Activated CD8-positive, alpha-beta T cell treated with anti-CD3 and anti-CD28 coated beads, Interleukin-2, amount 10 ng/mL, durations not matched to agents 7 days and 5 days (primary cell): ENCODE results near the gene TRAPPC3L. TPM values are rescaled to one million over a fixed set of nuclear protein-coding genes. Genes with fewer than 3 reads are reported as not detected.

Source experiments
- ATAC-seq: fragments of 150-1000 bp; cut with Tn5 transposase; one replicate; pipeline ENCODE4 v1.10.0; 2021; ENCODE audit warnings: moderate library complexity
- CTCF ChIA-PET: fragments of 350-600 bp; sonication (Branson Sonifier 250); formaldehyde crosslinking; loops from one replicate; lab custom pipeline; 2021; ENCODE audit warnings: antibody characterized with exemption; lab: Charles Lee
- POLR2A ChIA-PET: fragments of 350-600 bp; sonication (Branson Sonifier 250); formaldehyde crosslinking; loops from one replicate; lab custom pipeline; 2021; ENCODE audit warnings: antibody characterized with exemption; lab: Charles Lee
- DNase-seq: peaks from one replicate; pipeline ENCODE4 v3.0.0-alpha.2; 2020
- H3K27ac Mint-ChIP-seq: one replicate; pipeline ENCODE4 v1.8.0; 2021; ENCODE audit warnings: mild to moderate bottlenecking, mixed read lengths
- H3K27me3 Mint-ChIP-seq: one replicate; pipeline ENCODE4 v1.8.0; 2021; ENCODE audit warnings: low read depth, mixed read lengths
- H3K36me3 Mint-ChIP-seq: one replicate; pipeline ENCODE4 v1.8.0; 2021; ENCODE audit warnings: low read depth, mixed read lengths
- H3K4me1 Mint-ChIP-seq: one replicate; pipeline ENCODE4 v1.8.0; 2021; ENCODE audit warnings: low read depth, mixed read lengths
- H3K4me3 Mint-ChIP-seq: one replicate; pipeline ENCODE4 v1.8.0; 2021; ENCODE audit warnings: mild to moderate bottlenecking, mixed read lengths
- H3K9me3 Mint-ChIP-seq: one replicate; pipeline ENCODE4 v1.8.0; 2022; ENCODE audit warnings: mixed read lengths; ENCODE audit not compliant: insufficient read depth
- total RNA-seq, 2 experiments: library from RNA; stranded (reverse); gene quantifications; one replicate each; pipeline ENCODE4 v1.2.3, GENCODE V29; 2021

Gene TRAPPC3L
- total RNA-seq, 2 experiments from 2014 or later = not detected

- ChIA-PET CTCF (interaction anchor here (0.8 to 2.3 kb wide), 2 partner anchors 34 to 290 kb away, joined by 4 to 9 read pairs; partner anchors contain the start of gene TSPYL1), POLR2A (no interaction called here)
- peaks cover 37% of the 10 kb centered on the region for H3K4me1 Mint-ChIP-seq
- DNase-seq (no peak), ATAC-seq (no peak)
- no peaks in the 10 kb centered on the region for H3K9me3 Mint-ChIP-seq
- peaks cover 6% of the 10 kb centered on the region for H3K36me3 Mint-ChIP-seq
- no peak overlapping the region for H3K4me3 Mint-ChIP-seq
- H3K27ac Mint-ChIP-seq = no peak overlapping the region
- H3K27me3 Mint-ChIP-seq = peaks cover 6% of the 10 kb centered on the region
Observed at GRCh38 chr6:116568821-116569755, 23.6 kb upstream of the TRAPPC3L start.

- POLR2A ChIA-PET = no interaction called here
- no peak for DNase-seq
- H3K4me1 Mint-ChIP-seq = peaks cover 30% of the 10 kb centered on the region
- ATAC-seq = no peak
- H3K4me3 Mint-ChIP-seq = no peak overlapping the region
- peaks cover 4% of the 10 kb centered on the region for H3K36me3 Mint-ChIP-seq
- peaks cover 10% of the 10 kb centered on the region for H3K27me3 Mint-ChIP-seq
- CTCF ChIA-PET = no interaction called here
- H3K9me3 Mint-ChIP-seq = no peaks in the 10 kb centered on the region
- no peak overlapping the region for H3K27ac Mint-ChIP-seq
Observed at GRCh38 chr6:116568111-116568510, 22.6 kb upstream of the TRAPPC3L start.

DNA sequence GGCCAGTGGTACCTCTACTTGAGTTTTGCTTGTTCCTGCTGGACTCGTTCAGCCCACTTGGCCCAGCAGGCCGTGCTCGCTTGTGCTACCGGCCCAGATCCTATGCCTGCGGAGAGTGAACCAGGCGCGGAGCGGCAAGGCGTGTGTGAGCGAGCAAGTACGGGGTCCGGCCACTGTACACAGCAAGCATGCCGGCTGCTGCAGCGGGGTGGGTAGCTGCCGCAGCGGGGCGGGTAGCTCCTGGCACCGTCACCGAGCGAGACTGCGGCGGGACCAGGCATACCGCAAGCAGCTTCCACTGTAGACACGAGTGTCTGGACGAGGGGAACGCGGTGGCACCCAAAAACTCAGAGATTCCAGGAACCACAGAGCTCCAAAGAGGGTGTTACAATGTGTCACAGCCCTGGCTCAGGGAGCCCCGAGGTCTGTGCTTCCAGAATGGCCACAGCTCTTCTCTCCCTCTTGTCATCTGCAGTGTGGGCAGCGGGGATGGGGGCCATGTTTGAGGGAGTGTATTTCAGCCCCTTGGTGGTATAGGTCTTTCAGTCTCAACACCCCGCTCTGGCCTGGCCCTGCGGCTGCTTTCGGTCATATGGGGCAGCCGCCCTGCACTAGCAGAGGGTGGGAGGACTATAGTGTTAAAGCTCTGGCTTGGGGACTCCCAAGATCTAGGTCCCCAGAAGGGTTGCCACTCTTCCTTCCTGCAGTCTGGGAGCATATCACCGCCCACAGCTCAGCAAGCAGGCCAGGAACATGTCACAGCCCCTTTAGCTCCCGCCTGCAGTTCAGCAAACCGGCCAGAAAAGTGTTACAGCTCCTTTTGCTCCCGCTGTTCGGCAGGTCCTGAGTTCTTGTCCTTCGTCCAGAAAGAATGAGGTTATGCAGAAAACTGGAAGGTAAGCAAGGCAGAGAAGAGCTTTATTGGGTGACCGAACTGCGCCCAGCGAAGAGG is 19.7 kb upstream of the TRAPPC3L start:
- ChIA-PET CTCF (interaction anchor here (0.7 to 2.6 kb wide), 3 partner anchors 278 to 347 kb away, joined by 4 to 13 read pairs (median 8); no protein-coding TSS in a partner anchor), POLR2A (interaction anchor here (0.7 kb wide), 1 partner anchor 16 kb away, joined by 5 read pairs; no protein-coding TSS in a partner anchor)
- no peak for DNase-seq
- Mint-ChIP-seq H3K4me3 (peak overlapping the region; percentile 9), H3K36me3 (no peaks in the 10 kb centered on the region), H3K9me3 (no peaks in the 10 kb centered on the region), H3K27me3 (peaks cover 20% of the 10 kb centered on the region), H3K4me1 (peaks cover 21% of the 10 kb centered on the region), H3K27ac (no peak overlapping the region)
- ATAC-seq = peak; percentile 60

- Mint-ChIP-seq H3K4me3 (no peak overlapping the region), H3K9me3 (no peaks in the 10 kb centered on the region), H3K27me3 (peaks cover 20% of the 10 kb centered on the region), H3K27ac (no peak overlapping the region), H3K4me1 (peaks cover 14% of the 10 kb centered on the region), H3K36me3 (no peaks in the 10 kb centered on the region)
- ChIA-PET CTCF (interaction anchor here (1.9 to 2.6 kb wide), 3 partner anchors 277 to 296 kb away, joined by 8 to 13 read pairs (median 10); no protein-coding TSS in a partner anchor), POLR2A (interaction anchor here (0.6 to 1.1 kb wide), 3 partner anchors 9 to 285 kb away, joined by 3 to 6 read pairs (median 3); no protein-coding TSS in a partner anchor)
- ATAC-seq = no peak
- no peak for DNase-seq
Observed at GRCh38 chr6:116564311-116564710, 18.8 kb upstream of the TRAPPC3L start.

- Mint-ChIP-seq H3K4me1 (peaks cover 9% of the 10 kb centered on the region), H3K27me3 (peaks cover 20% of the 10 kb centered on the region), H3K27ac (no peak overlapping the region), H3K36me3 (no peaks in the 10 kb centered on the region), H3K4me3 (no peak overlapping the region), H3K9me3 (no peaks in the 10 kb centered on the region)
- CTCF ChIA-PET = interaction anchor here (0.7 to 2.6 kb wide), 6 partner anchors 9 to 295 kb away, joined by 3 to 10 read pairs (median 4); no protein-coding TSS in a partner anchor
- DNase-seq (no peak), ATAC-seq (no peak)
- POLR2A ChIA-PET = interaction anchor here (0.6 to 1.1 kb wide), 3 partner anchors 8 to 285 kb away, joined by 3 to 6 read pairs (median 3); no protein-coding TSS in a partner anchor
Observed at GRCh38 chr6:116563830-116564229, 18.3 kb upstream of the TRAPPC3L start.

- Mint-ChIP-seq H3K4me1 (peaks cover 8% of the 10 kb centered on the region), H3K27me3 (peaks cover 20% of the 10 kb centered on the region), H3K4me3 (no peak overlapping the region), H3K27ac (no peak overlapping the region), H3K36me3 (no peaks in the 10 kb centered on the region), H3K9me3 (no peaks in the 10 kb centered on the region)
- DNase-seq (no peak), ATAC-seq (no peak)
- CTCF ChIA-PET = interaction anchor here (0.6 to 1.9 kb wide), 9 partner anchors 9 to 275 kb away, joined by 3 to 10 read pairs (median 5); partner anchors contain the start of gene CALHM4
- POLR2A ChIA-PET = interaction anchor here (1.2 kb wide), 1 partner anchor 9 kb away, joined by 5 read pairs; the partner anchor contains the start of gene RWDD1
Observed at GRCh38 chr6:116562614-116563013, 17.1 kb upstream of the TRAPPC3L start.

GRCh38 chr6:116562019-116562403 is 16.5 kb upstream of the TRAPPC3L start:
- H3K9me3 Mint-ChIP-seq = no peaks in the 10 kb centered on the region
- H3K4me3 Mint-ChIP-seq = no peak overlapping the region
- no peaks in the 10 kb centered on the region for H3K36me3 Mint-ChIP-seq
- peaks cover 8% of the 10 kb centered on the region for H3K4me1 Mint-ChIP-seq
- ATAC-seq (no peak), DNase-seq (no peak)
- ChIA-PET CTCF (interaction anchor here (0.7 to 1.8 kb wide), 6 partner anchors 8 to 169 kb away, joined by 3 to 7 read pairs (median 5); partner anchors contain the start of gene CALHM4), POLR2A (interaction anchor here (1.2 kb wide), 1 partner anchor 10 kb away, joined by 5 read pairs; the partner anchor contains the start of gene RWDD1)
- peaks cover 19% of the 10 kb centered on the region for H3K27me3 Mint-ChIP-seq
- no peak overlapping the region for H3K27ac Mint-ChIP-seq

DNA sequence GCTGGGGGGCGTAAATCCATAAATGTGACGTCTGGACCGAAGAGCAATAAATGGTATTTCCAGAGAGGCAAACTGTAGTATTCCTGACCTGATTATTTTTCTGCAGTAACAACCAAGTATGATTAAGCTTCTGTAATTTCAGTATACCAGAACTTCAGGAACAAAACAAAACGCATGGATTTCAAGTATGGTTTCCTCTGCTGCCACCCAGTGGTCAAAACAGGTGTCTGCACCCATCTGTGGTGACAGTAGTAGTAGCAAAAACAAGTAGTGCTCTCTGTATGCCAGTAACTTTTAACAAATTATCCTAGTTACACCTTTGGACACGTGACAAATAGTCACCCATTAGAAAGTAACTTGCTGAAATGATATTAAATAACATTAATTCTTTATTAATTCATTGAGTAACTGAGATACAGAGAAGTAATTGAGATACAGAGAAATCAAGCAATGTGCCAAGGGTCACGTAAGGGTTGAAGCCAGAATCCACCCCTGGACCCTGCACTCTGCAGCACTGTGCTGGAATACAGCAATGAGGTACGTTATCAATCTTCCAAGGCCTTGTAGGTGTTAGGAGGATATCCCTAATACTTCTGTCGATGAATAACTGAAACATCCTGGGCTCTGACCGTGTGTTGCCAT is 16.0 kb upstream of the TRAPPC3L start:
- ATAC-seq (peak; percentile 65), DNase-seq (peak; percentile 74)
- Mint-ChIP-seq H3K36me3 (no peaks in the 10 kb centered on the region), H3K27ac (no peak overlapping the region), H3K9me3 (no peaks in the 10 kb centered on the region), H3K4me3 (no peak overlapping the region), H3K4me1 (peaks cover 8% of the 10 kb centered on the region), H3K27me3 (peaks cover 15% of the 10 kb centered on the region)
- ChIA-PET POLR2A (no interaction called here), CTCF (interaction anchor here (0.8 to 3.8 kb wide), 32 partner anchors 8 to 446 kb away, joined by 3 to 30 read pairs (median 4); partner anchors contain the start of genes CALHM4, RWDD1, TRAPPC3L and TSPYL1)

GRCh38 chr6:116560130-116560529 is 14.6 kb upstream of the TRAPPC3L start:
- ChIA-PET POLR2A (no interaction called here), CTCF (interaction anchor here (0.8 to 3.8 kb wide), 24 partner anchors 11 to 342 kb away, joined by 3 to 30 read pairs (median 5); partner anchors contain the start of genes RWDD1, TSPYL1 and ZUP1)
- ATAC-seq = no peak
- Mint-ChIP-seq H3K27ac (no peak overlapping the region), H3K9me3 (no peaks in the 10 kb centered on the region), H3K36me3 (no peaks in the 10 kb centered on the region), H3K4me1 (peaks cover 6% of the 10 kb centered on the region), H3K27me3 (peaks cover 17% of the 10 kb centered on the region), H3K4me3 (no peak overlapping the region)
- DNase-seq = no peak

DNA sequence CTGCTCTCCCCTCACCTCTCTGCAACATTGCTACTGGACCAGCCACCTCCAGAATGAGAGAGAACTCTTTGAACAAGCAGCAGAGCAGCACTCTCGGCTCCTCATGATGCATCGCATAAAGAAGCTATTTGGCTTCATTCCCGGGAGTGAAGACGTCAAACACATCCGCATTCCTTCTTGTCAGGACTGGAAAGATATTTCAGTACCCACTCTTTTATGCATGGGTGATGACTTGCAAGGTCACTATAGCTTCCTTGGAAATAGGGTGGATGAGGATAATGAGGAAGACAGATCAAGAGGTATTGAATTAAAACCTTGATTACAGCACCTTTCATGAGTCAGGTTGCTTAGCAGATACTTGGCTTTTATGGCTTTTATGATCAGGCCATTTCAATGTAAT is 12.4 kb upstream of the TRAPPC3L start:
- Mint-ChIP-seq H3K4me3 (no peak overlapping the region), H3K4me1 (peaks cover 1% of the 10 kb centered on the region), H3K27me3 (peaks cover 19% of the 10 kb centered on the region), H3K27ac (no peak overlapping the region), H3K9me3 (no peaks in the 10 kb centered on the region), H3K36me3 (no peaks in the 10 kb centered on the region)
- CTCF ChIA-PET = interaction anchor here (1.8 to 3.8 kb wide), 2 partner anchors 14 to 341 kb away, joined by 6 to 30 read pairs; partner anchors contain the start of gene RWDD1
- ATAC-seq (no peak), DNase-seq (no peak)
- POLR2A ChIA-PET = no interaction called here
